CD4-positive, alpha-beta T cell treated with Interleukin-10 for 1 hour (primary cell): Measurements from ENCODE around the gene RAB11FIP4.
"Not testable (repeated sequence)": the region's sequence is repeated elsewhere in the genome, so short reads cannot be mapped to it uniquely, and the experiment has no call there.

Experiments used
- DNase-seq: peaks from one replicate; pipeline ENCODE4 v3.0.0-alpha.2; 2020

Gene RAB11FIP4

DNA sequence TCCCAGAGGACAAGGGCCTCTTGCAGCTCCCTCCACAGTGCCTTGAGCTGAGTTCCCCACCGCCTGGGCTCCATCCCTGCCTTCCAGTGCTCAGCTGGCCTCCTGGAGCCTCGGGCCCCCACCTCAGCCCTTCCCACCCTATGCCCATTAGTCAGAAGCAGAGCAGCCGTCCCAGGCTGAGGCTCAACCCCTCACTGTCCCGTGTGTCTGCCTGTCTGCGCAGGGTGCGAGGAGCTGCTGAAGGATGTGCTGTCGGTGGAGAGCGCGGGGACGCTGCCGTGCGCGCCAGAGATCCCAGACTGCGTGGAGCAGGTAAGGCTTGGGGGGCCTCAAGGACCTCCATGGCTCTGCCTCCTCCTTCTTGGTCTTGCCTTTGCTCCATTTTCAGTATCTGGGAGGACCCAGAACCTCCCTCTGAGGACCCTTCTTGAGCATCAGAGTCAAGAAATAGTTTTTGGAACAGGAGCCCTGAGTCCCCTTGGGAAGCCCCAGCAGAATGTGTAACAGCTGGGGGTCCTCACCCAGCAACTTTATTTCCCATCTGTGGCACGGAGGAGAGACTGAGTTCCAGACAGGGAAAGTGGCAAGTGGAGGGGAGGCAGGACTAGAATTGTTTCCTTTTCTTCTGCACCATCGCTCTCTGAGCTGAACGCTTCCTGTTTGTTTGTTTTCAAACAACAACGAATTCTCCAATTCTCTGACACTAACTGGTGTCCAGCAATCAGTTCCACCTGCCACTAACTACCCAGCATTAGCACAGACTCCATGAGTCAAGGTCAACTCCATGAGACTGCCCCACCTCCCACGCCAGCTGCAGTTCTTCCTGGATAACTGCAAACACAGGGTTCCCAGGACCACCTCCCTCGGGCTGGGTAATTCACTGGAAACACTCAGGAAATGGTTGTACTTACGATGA lies 42.6 kb downstream of the RAB11FIP4 start:
- no peak for DNase-seq

GRCh38 chr17:31434727-31435050 lies 43.2 kb downstream of the RAB11FIP4 start:
- no peak for DNase-seq

- DNase-seq, result no peak
These were observed 44.1 kb downstream of the RAB11FIP4 start for GRCh38 chr17:31435581-31435980.

DNA sequence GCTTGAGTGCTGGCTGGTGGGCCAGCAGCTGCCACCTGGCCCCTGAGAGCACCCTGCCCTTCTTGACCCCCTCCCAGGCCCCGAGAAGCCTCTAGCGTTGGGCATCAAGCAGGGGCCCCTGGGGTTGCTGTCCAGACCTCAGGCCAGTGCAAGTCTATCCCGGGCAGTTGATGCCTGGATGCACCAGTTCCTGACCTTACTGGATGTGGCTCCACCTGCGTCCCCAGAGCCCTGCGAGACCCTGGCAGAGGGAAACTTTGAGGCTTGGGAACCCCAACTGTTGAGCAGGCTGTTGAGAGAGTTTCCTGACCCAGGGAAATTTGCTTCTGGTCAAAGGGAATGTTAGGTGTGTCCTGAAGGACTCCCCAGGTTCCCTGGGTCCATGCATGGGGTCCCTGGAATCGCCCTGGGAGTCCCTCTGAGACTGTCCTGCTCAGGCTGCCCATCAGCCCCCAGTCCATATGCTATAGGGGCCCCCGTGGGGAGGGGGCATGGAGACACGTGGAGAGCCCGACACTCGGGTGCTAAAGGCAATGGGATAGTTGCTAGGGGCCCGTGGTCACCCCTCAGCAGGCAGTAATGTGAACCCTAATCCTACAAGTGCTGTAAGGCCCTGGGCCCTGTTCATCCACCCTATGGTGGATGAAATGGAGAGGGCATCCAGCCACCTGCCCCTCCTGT lies 46.4 kb downstream of the RAB11FIP4 start:
- no peak for DNase-seq

DNA sequence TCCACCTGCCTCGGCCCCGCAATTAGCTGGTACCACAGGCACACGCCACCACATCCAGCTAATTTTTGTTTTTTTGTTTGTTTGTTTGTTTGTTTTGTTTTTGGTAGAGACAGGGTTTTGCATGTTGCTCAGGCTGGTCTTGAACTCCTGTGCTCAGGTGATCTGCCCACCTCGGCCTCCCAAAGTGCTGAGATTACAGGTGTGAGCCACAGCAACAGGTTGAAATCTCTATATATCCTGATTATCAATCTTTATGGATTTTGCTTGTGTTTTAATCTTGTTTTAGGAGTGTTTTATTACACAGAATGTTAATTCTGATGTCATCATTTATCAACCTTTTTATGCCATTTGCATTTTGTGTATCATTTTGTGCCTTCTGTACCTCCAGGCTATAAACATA lies 48.2 kb downstream of the RAB11FIP4 start:
- DNase-seq, result no peak

DNA sequence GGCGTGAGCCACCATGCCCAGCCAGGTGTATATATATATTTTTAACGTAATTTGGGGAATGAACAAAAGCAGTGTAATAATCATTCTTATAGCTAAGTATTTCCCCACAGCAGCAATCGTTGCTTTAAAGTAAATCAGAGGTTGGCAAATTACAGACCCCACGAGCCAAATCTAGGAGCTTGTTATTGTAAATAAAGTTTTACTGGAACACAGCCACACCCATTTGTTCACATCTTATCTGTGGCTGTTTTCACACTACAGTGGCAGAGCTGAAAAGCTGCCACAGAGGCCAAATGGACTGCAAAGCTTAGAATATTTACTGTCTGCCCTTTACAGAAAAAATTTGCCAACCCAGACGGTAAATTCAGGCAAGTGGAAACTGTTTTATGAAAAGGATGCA lies 50.8 kb downstream of the RAB11FIP4 start:
- no peak for DNase-seq

- not testable (repeated sequence) for DNase-seq
These were observed 51.4 kb downstream of the RAB11FIP4 start for GRCh38 chr17:31442856-31443255.

DNA sequence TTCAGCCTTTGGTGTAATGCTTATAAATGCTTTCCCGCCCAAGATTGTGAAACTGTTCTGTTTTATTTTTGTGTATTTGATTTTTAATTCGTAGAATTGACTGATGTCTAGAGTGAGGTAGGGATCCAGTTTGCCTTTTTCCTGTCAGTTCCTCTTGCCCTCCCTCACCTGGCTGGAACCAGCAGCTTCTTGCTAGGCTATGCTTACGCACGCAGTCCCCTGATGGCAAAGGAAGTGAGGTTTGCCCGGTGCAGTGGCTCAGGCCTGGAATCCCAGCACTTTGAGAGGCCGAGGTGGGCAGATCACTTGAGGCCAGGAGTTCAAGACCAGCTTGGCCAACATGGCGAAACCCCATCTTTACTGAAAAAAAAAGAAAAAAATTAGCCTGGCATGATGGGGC lies 51.9 kb downstream of the RAB11FIP4 start:
- no peak for DNase-seq

DNA sequence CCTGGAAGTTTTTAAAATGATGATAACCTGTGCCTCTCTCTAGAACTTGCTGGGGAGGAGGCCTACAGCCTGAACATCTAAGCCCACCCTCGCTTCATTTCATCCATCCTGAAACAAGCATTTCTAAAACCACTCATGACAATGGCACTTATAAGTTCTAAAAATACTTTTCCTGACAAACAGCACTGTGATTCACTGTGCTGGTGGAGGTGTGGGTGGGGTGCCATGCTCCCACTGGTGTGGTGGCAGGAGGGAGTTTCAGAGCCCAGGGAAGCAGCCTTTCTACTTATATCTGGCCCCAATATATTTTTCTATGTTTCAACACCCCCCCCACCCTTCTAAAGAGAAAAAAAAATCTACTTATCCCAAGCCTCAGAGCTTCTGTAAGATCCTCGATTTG lies 52.6 kb downstream of the RAB11FIP4 start:
- no peak for DNase-seq

GRCh38 chr17:31446195-31446967 lies 54.9 kb downstream of the RAB11FIP4 start:
- DNase-seq, result no peak

DNA sequence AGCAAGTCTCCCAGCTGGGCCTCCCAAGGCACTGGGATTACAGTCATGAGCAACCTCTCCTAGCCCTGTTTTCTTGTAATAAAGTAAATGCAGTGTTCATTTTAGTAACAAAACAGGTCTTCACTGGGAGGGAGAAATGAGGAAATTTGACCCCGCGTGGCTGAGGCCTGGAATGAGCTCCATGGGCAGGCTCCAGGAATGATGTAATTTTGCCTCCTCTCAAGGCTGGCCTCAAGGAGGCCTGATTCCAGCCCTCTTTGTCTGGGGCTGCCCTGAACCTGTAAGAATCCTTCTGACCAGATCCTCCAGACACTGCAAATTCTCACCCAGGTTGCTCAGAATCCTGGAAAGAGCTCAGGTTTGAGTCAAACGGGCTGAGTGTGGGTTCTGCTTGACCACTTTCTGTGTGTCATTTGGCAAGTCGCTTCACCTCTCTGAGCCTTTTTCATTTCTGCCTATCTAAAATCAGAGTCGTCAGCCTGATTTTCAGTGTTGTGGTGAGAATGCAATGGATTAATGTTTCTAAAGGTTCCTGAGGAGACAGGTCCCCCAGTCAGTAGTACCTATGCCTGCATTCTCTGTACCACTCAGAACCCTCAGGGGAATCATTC lies 57.1 kb downstream of the RAB11FIP4 start:
- DNase-seq, result no peak

- DNase-seq, result no peak
These were observed 57.6 kb downstream of the RAB11FIP4 start for GRCh38 chr17:31449111-31449510.

DNA sequence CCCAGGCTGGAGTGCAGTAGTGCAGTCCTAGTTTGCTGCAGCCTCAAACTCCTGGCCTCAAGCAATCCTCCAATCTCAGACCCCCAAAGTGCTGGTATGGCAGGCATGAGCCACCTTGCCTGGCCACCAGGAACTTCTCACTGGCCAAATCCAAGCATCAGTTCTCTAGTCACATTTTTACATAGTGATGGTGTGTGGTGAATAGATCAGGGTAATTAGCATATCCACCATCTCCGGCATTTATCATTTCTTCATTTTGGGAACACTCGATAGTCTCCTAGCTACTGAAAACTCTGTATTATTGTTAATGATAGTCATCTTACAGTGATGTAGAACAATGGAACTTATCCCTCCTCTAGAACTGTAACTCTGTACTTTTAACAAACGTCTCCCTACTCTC lies 58.3 kb downstream of the RAB11FIP4 start:
- DNase-seq, result no peak

GRCh38 chr17:31452101-31452500 lies 60.6 kb downstream of the RAB11FIP4 start:
- DNase-seq, result no peak

- DNase-seq, result no peak
These were observed 61.2 kb downstream of the RAB11FIP4 start for GRCh38 chr17:31452561-31453110.

DNA sequence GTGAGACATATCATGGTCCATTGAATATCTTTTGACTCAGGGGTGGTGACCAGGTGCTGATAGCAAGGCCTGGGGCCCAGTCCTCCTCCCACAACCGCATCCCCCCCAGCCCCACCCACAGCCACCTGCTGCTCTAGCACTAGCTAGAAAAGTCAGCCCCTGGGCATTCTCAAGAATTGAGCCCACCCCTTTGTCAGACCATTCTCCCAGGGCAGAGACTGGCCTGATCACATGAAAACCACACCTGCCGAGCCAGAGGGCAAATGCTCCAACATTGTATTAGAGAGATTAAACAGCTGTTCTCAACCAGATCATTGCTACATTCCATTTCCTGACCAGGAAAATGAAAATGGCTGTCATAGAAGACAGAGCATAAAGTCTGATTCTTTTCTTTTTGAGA lies 62.4 kb downstream of the RAB11FIP4 start:
- no peak for DNase-seq

DNA sequence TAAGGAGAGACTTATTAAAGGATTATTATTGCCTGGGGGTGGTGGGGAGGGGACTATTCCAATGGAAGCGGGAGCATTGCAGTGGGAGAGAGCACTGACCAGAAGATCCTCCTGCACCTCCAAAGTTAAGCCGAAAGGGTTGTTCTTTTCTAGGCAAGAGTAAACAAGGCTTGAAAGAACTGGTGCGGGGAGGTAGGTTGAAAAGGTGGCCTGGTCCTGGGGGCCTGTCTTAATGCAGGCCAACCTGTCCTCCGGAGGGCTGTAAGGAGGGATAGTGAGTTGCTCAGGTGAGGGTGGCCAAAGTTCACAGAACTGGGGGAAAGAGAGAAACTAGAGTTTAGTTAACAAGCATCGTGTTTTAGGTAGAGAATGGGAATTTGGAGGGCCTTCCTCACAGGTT lies 65.3 kb downstream of the RAB11FIP4 start:
- DNase-seq, result no peak

DNA sequence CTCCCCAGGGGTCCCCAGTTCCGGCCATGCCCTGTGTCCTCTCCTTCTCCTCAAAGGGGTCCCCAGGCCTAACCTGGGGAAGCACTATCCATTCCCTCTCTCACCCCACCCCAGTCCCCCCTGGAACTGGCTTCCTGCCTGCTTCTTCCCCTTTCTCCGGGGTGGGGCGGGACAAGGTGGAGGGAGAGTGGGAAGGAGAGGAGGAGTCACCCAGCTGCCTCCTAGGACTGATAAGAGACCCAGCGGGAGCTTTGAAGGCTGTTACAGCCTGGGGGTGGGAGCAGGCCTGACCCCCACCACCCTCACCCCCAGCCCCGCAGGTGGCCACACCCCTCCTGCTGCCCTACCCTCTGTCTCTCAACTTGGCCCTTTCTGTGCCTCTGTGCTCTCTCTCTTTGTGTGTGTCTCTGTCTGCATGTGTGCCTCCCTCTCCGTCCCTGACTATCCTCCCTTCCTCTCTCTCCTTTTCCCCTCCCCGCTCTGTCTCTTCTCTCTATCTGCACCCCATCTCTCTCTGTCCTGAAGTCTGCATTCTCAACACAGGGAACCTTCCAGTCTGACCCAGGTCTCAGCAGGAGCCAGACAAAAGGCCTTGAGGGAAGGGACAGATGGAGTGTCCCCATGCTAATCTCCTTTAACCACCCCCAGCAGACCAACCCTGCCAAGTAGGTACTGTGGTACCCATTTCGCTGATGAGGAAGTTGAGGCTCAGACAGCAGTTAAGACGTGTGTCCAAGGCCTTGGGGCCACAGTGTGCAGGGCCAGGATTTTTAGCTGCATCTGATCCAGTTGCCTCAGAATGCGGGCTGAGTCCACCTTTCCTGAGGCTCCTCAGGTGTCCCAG lies 66.1 kb downstream of the RAB11FIP4 start:
- DNase-seq, result no peak

DNA sequence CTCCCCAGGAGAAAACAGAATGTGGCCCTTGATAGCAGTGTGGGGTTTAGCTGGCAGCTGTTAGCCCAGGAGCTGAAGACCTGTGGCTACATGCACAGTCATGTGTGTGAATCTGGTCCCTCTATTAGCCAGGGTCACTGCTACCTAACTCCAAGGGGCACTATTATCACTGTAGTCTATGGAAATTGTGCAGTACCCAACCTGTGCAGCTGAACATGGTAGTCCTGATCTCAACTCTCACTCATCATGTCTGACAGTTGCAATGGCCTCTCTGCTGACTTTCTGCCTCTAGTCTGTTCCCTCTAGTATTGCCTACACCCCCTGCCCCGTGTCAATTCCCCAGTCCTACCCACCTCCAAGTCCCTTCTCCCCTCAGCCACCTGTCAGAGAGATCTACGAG lies 67.4 kb downstream of the RAB11FIP4 start:
- no peak for DNase-seq

DNA sequence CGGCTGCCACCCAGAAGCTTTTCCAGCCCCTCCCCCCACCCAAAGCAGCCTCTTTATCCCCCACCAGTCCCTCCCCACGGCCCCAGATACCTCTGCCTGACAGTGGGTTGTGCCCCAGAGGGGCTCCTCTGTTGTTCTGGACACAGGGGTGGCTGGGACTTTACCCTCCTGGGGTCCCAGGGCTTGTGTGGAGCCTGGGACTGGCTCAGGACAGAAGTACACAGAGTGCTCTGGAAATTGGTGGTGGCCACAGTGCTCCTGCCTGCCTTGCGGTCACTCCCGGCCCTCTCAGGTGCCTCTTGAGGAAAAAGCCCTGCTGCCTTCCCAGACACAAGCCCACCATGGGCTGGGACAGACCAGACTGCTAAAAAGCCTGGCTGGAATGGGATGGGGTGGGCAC lies 68.2 kb downstream of the RAB11FIP4 start:
- DNase-seq, result no peak

DNA sequence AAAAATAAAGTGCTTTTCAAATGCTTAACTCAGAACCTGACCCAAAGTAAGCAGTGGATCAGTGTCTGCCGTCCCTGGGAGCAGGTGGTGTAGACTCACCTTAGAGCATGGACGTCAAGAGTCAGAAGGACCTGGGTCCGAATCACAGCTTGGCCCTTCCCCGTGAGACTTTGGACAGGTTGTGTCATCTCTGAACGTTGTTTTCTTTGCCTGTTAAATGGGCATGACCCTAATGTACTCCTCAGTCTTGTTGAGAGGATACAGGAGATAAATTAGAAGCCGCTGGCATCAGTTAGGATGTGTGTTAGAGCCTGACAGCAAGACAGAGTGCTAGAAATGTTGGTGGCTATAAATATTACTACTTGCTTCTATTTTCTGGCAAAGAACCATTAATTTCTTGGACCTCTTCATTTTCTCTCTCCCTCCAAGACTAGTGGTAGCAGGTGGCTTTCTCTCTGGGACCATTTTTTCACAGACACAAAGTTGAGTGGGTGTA lies 68.8 kb downstream of the RAB11FIP4 start:
- DNase-seq, result no peak
